ENCODE data around the gene UST. TPM values are rescaled to one million over a fixed set of nuclear protein-coding genes. Genes with fewer than 3 reads are reported as not detected.
"Not testable (repeated sequence)": the region's sequence is repeated elsewhere in the genome, so short reads cannot be mapped to it uniquely, and the experiment has no call there.

UST gene
- total RNA-seq, 2 experiments from 2014 or later, result 0.29 to 0.50 TPM

GRCh38 chr6:148990403-148990802 lies 243.6 kb downstream of the UST start:
- Mint-ChIP-seq H3K4me3 (no peak overlapping the region), H3K4me1 (no peaks in the 10 kb centered on the region), H3K27me3 (peaks cover 4% of the 10 kb centered on the region), H3K27ac (no peak overlapping the region), H3K36me3 (ENCODE audit: low read depth) (no peaks in the 10 kb centered on the region), H3K9me3 (peaks cover 6% of the 10 kb centered on the region)
- POLR2A ChIA-PET, result no interaction called here
- CTCF ChIA-PET, result no interaction called here
- DNase-seq, result no peak

DNA sequence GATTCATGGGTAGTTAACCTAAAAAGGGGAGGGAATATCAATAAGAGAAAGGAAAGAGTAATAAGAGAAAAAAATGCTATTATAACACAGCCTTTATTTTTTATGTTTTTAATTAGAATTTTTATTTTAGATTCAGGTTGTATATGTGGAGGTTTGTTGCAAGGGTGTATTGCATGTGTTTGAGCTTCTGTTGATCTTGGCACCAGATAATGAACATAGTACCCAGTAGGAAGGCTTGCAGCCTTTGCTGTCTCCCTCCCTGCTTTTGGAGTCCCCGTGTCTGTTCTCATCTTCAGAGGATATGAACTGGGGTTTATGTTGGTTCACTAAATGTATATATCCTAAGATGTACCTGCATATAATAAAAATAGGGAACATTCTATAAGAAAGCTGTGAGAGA lies 250.0 kb downstream of the UST start:
- H3K9me3 Mint-ChIP-seq, result peaks cover 17% of the 10 kb centered on the region
- no peak overlapping the region for H3K27ac Mint-ChIP-seq
- peaks cover 9% of the 10 kb centered on the region for H3K36me3 Mint-ChIP-seq (ENCODE audit: low read depth)
- DNase-seq, result no peak
- CTCF ChIA-PET, result interaction anchor here (0.5 to 1.2 kb wide), 2 partner anchors 435 to 488 kb away, joined by 3 read pairs; no protein-coding TSS in a partner anchor
- POLR2A ChIA-PET, result no interaction called here
- peaks cover 5% of the 10 kb centered on the region for H3K27me3 Mint-ChIP-seq
- peaks cover 23% of the 10 kb centered on the region for H3K4me1 Mint-ChIP-seq
- H3K4me3 Mint-ChIP-seq, result no peak overlapping the region

DNA sequence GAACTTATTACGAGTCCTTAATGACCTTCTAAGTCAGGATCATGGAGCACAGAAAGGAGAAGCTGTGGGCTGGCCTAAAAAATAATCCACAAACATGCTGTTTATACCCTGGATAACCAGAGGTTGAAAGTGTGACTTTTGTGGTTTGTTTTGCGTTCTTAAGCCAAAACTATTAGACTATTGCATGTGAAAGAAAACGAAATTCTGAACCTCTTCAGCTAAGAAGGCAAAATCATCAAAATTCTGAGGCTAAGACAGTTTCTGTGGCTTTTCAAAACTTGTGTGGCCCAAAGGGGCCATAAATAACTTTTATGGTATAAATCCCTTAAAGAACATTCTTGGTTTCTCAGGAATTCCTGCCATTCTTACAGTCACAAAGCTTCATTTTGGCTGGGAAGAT lies 251.0 kb downstream of the UST start:
- Mint-ChIP-seq H3K4me1 (peaks cover 23% of the 10 kb centered on the region), H3K36me3 (ENCODE audit: low read depth) (peaks cover 9% of the 10 kb centered on the region), H3K4me3 (no peak overlapping the region), H3K27me3 (peaks cover 5% of the 10 kb centered on the region), H3K27ac (no peak overlapping the region), H3K9me3 (peaks cover 20% of the 10 kb centered on the region)
- DNase-seq, result no peak
- ChIA-PET CTCF (interaction anchor here (0.6 to 1.1 kb wide), 2 partner anchors 15 to 433 kb away, joined by 3 to 4 read pairs; no protein-coding TSS in a partner anchor), POLR2A (no interaction called here)

DNA sequence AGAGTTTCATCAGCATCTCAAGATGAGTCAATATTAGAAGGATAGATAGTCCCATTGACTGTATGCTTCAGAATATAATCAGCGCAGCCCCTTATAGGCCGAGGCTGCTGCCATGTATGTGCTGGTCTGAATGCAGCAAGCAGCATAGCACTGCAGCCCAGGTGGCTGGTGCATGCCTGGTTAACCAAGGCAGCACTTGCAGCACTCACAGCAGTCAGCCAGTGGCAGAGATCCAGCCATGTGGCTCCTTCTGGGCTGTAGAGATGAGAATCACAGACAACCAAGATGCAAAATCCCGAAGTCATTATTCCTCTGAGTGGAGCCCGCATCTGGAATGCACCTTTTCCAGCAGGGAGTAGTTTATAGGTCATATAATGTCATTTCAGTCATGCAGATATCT lies 251.9 kb downstream of the UST start:
- Mint-ChIP-seq H3K9me3 (peaks cover 15% of the 10 kb centered on the region), H3K4me3 (no peak overlapping the region), H3K4me1 (peaks cover 23% of the 10 kb centered on the region), H3K36me3 (ENCODE audit: low read depth) (peaks cover 9% of the 10 kb centered on the region), H3K27ac (no peak overlapping the region), H3K27me3 (peaks cover 5% of the 10 kb centered on the region)
- DNase-seq, result no peak
- POLR2A ChIA-PET, result no interaction called here
- CTCF ChIA-PET, result no interaction called here

DNA sequence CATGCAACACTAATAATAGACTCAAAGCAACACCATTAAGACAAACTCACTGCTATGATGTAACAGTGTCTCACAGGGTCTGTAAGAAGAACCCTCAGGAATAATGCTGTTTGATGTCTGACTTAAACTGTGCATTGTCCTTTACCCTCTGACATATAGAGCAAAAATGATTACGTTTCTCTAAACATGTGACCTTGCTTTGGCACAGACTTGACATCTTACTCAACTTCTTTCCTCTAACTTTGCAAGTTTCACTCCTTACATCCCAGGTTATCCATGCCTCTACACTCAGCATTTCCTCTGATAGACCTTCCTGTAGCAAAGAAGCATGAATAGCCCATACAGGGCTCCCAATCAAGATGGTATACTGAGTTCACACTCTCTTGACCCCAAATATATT lies 252.7 kb downstream of the UST start:
- no peak for DNase-seq
- peaks cover 9% of the 10 kb centered on the region for H3K36me3 Mint-ChIP-seq (ENCODE audit: low read depth)
- no peak overlapping the region for H3K27ac Mint-ChIP-seq
- ChIA-PET CTCF (no interaction called here), POLR2A (no interaction called here)
- peaks cover 5% of the 10 kb centered on the region for H3K27me3 Mint-ChIP-seq
- peaks cover 23% of the 10 kb centered on the region for H3K4me1 Mint-ChIP-seq
- H3K4me3 Mint-ChIP-seq, result no peak overlapping the region
- peaks cover 15% of the 10 kb centered on the region for H3K9me3 Mint-ChIP-seq

DNA sequence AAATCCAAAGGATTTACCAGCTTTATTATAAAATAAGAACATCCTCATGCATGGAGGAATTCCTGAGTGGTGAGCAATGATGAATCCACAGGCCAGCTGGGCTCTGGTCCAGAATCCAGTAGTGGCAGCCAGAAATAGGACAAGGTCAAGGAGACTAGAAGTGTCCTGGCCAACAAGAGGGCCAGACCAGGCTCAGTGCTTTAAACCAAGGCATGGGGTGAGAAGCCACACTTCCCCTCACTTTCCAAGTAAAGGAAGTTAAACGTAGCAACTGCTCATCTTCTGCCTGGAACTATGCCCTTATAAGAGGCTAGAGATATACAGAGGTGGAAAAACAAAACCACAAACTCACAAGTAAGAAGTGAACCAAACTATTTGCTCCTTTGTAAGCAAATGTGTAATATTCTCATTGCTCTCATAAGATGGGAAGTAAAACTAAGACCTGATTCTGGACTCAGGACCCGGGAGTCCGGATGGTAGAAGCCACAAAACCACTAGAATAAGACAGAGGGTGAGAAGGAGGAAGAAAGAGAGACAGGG lies 253.2 kb downstream of the UST start:
- Mint-ChIP-seq H3K27ac (no peak overlapping the region), H3K9me3 (peaks cover 15% of the 10 kb centered on the region), H3K36me3 (ENCODE audit: low read depth) (peaks cover 9% of the 10 kb centered on the region), H3K4me3 (no peak overlapping the region), H3K4me1 (peaks cover 23% of the 10 kb centered on the region), H3K27me3 (peaks cover 5% of the 10 kb centered on the region)
- no peak for DNase-seq
- ChIA-PET CTCF (no interaction called here), POLR2A (no interaction called here)

DNA sequence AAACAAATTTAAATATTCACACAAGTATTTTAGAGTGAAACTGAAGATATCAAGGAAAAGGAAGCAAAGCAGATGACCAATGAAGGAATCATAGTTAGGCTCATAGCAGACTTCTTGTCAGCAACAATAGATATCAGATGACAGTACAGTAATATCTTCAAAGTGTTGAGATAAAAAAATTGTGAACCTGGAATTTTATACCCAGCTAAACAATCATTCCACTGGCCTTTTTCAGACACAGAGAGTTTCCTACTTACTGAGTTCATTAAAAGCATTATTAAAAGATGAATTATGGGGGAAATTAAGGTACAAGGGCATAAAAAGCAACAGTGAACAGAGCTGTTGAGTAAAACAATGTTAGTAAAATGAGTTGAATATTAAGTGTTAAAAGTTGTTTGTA lies 254.6 kb downstream of the UST start:
- Mint-ChIP-seq H3K4me3 (no peak overlapping the region), H3K27ac (no peak overlapping the region), H3K9me3 (peaks cover 15% of the 10 kb centered on the region), H3K4me1 (peaks cover 23% of the 10 kb centered on the region), H3K27me3 (peaks cover 5% of the 10 kb centered on the region), H3K36me3 (ENCODE audit: low read depth) (peaks cover 9% of the 10 kb centered on the region)
- POLR2A ChIA-PET, result no interaction called here
- CTCF ChIA-PET, result no interaction called here
- no peak for DNase-seq

DNA sequence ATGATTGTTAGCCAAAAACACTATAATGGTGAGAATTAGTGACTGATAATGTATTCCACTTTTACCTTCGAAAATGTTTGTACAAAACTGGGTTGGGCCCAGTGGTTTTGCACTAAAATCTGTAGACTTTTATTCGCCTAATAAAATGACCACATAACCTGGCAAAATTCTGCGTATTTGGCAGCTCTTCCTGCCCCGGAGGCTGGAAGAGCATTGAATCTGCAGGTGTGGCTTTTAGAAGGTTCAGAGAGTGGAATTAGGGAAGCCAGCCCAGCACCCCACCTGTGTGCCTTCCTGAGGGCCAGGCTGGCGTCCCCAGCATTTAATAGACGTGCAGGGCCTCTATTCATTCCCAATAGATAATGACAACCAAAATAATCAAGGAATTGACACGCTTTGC lies 256.7 kb downstream of the UST start:
- Mint-ChIP-seq H3K27ac (no peak overlapping the region), H3K9me3 (peaks cover 17% of the 10 kb centered on the region), H3K4me1 (peaks cover 18% of the 10 kb centered on the region), H3K36me3 (ENCODE audit: low read depth) (peaks cover 9% of the 10 kb centered on the region), H3K27me3 (peaks cover 5% of the 10 kb centered on the region), H3K4me3 (no peak overlapping the region)
- no peak for DNase-seq
- ChIA-PET POLR2A (no interaction called here), CTCF (interaction anchor here (1.4 kb wide), 1 partner anchor 10 kb away, joined by 3 read pairs; no protein-coding TSS in a partner anchor)

GRCh38 chr6:149004664-149005063 lies 257.8 kb downstream of the UST start:
- Mint-ChIP-seq H3K4me3 (no peak overlapping the region), H3K27me3 (peaks cover 8% of the 10 kb centered on the region), H3K9me3 (peaks cover 17% of the 10 kb centered on the region), H3K36me3 (ENCODE audit: low read depth) (peaks cover 9% of the 10 kb centered on the region), H3K4me1 (peaks cover 14% of the 10 kb centered on the region), H3K27ac (no peak overlapping the region)
- DNase-seq, result no peak
- ChIA-PET CTCF (interaction anchor here (0.6 to 1.4 kb wide), 2 partner anchors 9 to 441 kb away, joined by 3 read pairs; no protein-coding TSS in a partner anchor), POLR2A (no interaction called here)

GRCh38 chr6:149006236-149006635 lies 259.4 kb downstream of the UST start:
- peaks cover 11% of the 10 kb centered on the region for H3K9me3 Mint-ChIP-seq
- H3K27ac Mint-ChIP-seq; DNase-seq; H3K4me1 Mint-ChIP-seq; H3K27me3 Mint-ChIP-seq; H3K36me3 Mint-ChIP-seq (ENCODE audit: low read depth); H3K4me3 Mint-ChIP-seq; POLR2A ChIA-PET: not testable (repeated sequence)
- CTCF ChIA-PET, result interaction anchor here (0.6 kb wide), 1 partner anchor 289 kb away, joined by 3 read pairs; no protein-coding TSS in a partner anchor

- Mint-ChIP-seq H3K9me3 (peaks cover 6% of the 10 kb centered on the region), H3K27me3 (peaks cover 8% of the 10 kb centered on the region), H3K27ac (no peak overlapping the region), H3K4me3 (no peak overlapping the region), H3K36me3 (ENCODE audit: low read depth) (no peaks in the 10 kb centered on the region), H3K4me1 (no peaks in the 10 kb centered on the region)
- CTCF ChIA-PET, result interaction anchor here (0.6 kb wide), 2 partner anchors 22 to 289 kb away, joined by 3 to 4 read pairs; no protein-coding TSS in a partner anchor
- DNase-seq, result no peak
- POLR2A ChIA-PET, result no interaction called here
Measured at GRCh38 chr6:149006671-149007070, 259.8 kb downstream of the UST start.

GRCh38 chr6:149007846-149008245 lies 261.0 kb downstream of the UST start:
- Mint-ChIP-seq H3K9me3 (peaks cover 3% of the 10 kb centered on the region), H3K27me3 (peaks cover 8% of the 10 kb centered on the region), H3K4me3 (no peak overlapping the region), H3K4me1 (no peaks in the 10 kb centered on the region), H3K36me3 (ENCODE audit: low read depth) (no peaks in the 10 kb centered on the region), H3K27ac (no peak overlapping the region)
- ChIA-PET CTCF (no interaction called here), POLR2A (no interaction called here)
- no peak for DNase-seq

DNA sequence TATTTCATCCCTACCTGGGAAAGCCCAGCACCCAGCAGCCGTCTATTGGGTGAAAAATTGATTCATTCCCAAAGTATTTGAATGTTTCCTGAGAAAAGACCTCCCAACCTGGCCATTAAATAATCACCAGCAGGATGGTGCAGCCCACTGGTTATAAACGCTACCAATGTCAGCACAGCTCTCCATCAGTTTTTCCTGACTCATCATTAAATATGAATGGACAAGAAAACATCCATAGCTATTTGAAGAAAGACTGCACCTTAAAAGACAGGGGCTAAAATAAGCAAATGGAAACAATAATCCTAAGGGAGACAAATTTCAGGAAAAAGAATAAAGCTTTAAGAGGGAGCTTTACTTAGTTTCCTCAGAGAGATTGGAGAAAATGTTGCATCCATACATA lies 261.9 kb downstream of the UST start:
- ChIA-PET CTCF (interaction anchor here (0.6 kb wide), 1 partner anchor 106 kb away, joined by 3 read pairs; no protein-coding TSS in a partner anchor), POLR2A (interaction anchor here (0.5 kb wide), 1 partner anchor 740 kb away, joined by 4 read pairs; no protein-coding TSS in a partner anchor)
- Mint-ChIP-seq H3K4me1 (no peaks in the 10 kb centered on the region), H3K4me3 (no peak overlapping the region), H3K27me3 (peaks cover 8% of the 10 kb centered on the region), H3K27ac (no peak overlapping the region), H3K9me3 (peaks cover 3% of the 10 kb centered on the region), H3K36me3 (ENCODE audit: low read depth) (no peaks in the 10 kb centered on the region)
- no peak for DNase-seq

GRCh38 chr6:149012040-149012545 lies 265.3 kb downstream of the UST start:
- Mint-ChIP-seq H3K4me3 (no peak overlapping the region), H3K4me1 (no peaks in the 10 kb centered on the region), H3K27ac (no peak overlapping the region), H3K9me3 (no peaks in the 10 kb centered on the region), H3K27me3 (peaks cover 6% of the 10 kb centered on the region), H3K36me3 (ENCODE audit: low read depth) (no peaks in the 10 kb centered on the region)
- ChIA-PET CTCF (no interaction called here), POLR2A (no interaction called here)
- DNase-seq, result no peak
